Activated CD4-positive, CD25-positive, alpha-beta regulatory T cell (primary cell): Measurements from ENCODE around the gene CGREF1.
"Not testable (repeated sequence)": the region's sequence is repeated elsewhere in the genome, so short reads cannot be mapped to it uniquely, and the experiment has no call there.

Experiments used
- DNase-seq, 4 experiments: peaks; one replicate each; lab custom pipeline; 2025; lab: John Stamatoyannopoulos, UW

The CGREF1 gene

DNA sequence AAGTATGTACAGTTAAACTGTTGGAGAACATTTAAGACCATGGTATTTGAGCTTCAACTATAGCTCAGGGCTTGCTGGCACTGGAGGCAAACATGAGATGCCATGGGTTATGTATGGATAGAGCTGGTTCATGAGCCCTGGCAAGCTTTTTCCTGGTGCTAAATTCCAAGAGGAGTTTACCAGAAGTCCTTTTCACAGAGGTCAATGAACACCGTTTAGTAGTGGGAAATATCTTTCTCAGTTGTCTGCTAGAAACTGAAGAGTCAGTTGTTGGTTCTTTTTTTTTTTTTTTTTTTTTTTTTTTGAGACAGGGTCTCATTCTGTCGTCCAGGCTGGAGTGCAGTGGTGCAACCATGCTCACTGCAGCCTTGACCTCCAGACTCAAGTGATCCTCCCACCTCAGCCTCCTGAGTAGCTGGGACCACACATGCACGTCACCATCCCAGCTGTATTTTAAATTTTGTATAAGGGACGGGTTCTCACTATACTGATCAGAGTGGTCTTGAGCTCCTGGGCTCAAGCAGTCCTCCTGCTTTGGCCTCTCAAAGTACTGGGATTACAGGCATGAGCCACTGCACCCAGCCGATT, 31.0 kb downstream of the CGREF1 start:
- no peak for DNase-seq

DNA sequence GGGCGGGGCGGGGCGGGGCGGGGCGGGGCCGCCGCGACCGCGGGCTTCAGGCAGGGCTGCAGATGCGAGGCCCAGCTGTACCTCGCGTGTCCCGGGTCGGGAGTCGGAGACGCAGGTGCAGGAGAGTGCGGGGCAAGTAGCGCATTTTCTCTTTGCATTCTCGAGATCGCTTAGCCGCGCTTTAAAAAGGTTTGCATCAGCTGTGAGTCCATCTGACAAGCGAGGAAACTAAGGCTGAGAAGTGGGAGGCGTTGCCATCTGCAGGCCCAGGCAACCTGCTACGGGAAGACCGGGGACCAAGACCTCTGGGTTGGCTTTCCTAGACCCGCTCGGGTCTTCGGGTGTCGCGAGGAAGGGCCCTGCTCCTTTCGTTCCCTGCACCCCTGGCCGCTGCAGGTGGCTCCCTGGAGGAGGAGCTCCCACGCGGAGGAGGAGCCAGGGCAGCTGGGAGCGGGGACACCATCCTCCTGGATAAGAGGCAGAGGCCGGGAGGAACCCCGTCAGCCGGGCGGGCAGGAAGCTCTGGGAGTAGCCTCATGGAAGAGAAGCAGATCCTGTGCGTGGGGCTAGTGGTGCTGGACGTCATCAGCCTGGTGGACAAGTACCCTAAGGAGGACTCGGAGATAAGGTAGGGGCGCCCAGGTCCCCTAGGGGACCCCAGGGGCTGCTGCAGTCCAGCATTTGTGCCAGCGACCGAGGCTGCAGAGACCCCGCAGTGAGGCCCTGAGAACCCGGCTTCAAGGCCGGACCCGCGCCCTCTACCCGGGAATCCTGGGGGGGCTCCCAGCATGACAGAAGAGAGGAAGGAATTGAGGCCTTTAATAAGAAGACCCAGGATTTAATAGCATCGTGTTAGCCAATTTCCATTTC, 32.0 kb downstream of the CGREF1 start, which contains the start of gene KHK:
Gene KHK (plus strand): TSS at position 49 of the 870 bp plus-strand sequence. CDS start 488 bp downstream, at position 537.
- DNase-seq = no peak

DNA sequence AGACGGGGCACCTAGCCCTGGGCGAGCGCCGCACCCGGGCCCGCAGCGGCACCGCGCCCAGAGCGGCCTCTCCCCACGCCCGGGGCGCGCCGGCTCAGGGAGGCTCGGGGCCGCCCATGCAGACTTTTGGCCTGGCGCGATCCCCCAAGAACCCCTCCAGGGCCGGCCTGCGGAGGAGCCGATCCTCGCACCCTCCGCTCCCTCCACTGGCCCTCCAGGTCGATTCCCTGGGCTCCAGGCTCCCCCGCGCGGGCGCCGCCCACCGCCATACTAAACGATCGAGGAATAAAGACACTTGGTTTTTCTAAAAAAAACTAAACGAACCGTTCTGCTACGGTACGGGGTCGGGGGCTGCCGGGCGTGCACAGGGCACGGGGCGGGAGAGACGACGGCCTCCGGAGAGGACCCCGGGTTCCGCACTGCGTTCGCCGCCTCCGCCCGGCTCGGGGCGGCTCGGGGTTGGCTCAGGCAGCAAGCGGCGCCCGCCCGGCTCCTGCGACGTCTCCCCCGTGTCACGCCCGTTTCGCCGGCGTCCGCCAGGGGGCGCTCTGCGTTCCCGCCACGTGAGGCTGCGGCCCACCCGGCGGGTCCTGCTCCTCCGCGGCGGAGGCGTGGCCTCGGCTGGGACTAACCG, 32.7 kb downstream of the CGREF1 start:
- peak; percentile 95 to 99 (median 97) for DNase-seq

DNA sequence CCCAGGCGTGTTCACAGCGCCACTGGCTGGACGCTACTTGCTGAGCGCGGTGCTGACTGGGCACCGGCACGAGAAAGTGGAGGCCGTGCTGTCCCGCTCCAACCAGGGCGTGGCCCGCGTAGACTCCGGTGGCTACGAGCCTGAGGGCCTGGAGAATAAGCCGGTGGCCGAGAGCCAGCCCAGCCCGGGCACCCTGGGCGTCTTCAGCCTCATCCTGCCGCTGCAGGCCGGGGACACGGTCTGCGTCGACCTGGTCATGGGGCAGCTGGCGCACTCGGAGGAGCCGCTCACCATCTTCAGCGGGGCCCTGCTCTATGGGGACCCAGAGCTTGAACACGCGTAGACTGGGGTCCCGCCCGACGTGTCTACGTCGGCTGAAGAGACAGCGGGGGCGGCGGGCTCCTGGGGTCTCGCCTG, 33.2 kb downstream of the CGREF1 start:
- peak in 1 of 4 experiments; percentile 17 for DNase-seq

DNA sequence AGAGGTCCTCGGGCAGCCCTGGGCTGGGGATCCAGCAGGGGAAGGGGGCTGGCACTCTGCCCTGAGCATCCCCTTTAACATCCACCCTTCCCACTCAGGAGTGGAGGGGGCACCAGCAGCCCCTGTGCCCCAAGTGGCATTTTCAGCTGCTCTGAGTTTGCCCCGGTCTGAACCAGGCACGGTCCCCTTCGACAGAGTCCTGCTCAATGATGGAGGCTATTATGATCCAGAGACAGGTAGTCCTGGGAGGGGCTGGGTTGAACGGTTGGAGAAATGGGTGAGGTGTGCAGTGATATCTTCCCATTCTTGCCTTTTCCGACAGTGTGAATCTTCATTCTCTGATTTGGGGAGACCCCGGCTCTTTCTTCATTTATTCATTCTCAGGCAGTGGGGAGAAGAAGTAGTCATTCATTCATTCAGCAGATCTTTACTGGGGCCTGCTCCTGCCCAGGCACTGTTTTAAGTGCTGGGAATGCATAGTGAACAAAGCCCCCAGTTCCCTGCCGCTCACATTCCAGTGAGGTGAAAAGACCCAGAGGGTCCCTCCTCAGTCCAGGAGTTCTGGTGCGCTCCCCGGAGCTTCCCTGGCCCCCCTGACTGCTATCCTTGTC, 33.8 kb downstream of the CGREF1 start:
- no peak for DNase-seq

DNA sequence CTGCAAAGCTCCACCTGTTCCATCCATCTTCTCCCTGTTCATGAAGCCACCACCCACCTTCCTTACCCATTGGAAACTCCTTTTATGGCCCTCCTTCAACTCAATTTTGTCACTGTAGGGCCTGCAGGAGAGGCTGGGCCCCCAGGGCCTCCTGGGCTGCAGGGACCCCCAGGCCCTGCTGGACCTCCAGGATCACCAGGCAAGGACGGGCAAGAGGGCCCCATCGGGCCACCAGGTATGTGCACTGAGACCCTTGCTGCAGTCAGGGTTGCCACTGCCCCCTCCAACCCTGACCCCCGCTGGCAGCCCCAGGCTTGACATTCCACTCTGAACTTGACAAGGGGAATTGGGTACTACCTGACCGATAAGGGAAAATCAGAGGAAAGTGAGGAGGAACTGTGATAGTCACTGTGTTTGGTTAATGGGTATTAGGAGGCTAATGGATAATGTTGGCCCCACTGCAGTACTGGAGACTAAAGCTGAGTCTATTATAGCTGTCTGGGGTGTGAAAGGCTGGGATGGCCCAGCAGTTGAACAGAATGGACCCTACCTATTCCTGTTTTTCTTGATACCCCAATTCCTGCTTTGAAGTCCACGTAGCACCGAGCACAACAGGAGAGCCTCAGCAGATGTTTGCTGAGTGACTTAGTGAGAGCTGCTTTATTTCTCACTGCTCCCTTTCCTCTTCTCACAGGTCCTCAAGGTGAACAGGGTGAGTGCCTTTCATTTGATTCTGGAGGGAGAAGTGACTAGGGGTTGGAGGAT, 34.4 kb downstream of the CGREF1 start:
- no peak for DNase-seq

DNA sequence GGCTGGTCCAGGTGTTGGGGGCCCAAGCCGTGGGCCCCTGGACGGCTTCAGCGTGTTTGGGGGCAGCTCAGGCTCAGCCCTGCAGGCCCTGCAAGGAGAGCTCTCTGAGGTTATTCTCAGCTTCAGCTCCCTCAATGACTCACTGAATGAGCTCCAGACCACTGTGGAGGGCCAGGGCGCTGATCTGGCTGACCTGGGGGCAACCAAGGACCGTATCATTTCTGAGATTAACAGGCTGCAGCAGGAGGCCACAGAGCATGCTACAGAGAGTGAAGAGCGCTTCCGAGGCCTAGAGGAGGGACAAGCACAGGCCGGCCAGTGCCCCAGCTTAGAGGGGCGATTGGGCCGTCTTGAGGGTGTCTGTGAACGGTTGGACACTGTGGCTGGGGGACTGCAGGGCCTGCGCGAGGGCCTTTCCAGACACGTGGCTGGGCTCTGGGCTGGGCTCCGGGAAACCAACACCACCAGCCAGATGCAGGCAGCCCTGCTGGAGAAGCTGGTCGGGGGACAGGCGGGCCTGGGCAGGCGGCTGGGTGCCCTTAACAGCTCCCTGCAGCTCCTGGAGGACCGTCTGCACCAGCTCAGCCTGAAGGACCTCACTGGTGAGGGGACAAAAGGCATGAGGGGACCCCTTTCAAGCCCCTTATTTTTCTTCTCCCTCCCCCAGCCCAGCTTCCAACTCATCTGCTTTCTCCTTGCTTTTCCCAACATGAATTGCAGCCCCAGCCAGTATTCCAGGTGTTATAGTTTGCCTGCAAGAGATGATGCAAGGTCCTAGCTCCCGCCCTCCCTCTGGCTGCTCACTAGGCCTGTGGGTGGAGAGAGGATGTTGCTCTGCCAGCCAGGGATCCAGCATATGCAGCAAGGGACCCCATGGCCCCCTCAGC, 35.3 kb downstream of the CGREF1 start:
- no peak for DNase-seq

DNA sequence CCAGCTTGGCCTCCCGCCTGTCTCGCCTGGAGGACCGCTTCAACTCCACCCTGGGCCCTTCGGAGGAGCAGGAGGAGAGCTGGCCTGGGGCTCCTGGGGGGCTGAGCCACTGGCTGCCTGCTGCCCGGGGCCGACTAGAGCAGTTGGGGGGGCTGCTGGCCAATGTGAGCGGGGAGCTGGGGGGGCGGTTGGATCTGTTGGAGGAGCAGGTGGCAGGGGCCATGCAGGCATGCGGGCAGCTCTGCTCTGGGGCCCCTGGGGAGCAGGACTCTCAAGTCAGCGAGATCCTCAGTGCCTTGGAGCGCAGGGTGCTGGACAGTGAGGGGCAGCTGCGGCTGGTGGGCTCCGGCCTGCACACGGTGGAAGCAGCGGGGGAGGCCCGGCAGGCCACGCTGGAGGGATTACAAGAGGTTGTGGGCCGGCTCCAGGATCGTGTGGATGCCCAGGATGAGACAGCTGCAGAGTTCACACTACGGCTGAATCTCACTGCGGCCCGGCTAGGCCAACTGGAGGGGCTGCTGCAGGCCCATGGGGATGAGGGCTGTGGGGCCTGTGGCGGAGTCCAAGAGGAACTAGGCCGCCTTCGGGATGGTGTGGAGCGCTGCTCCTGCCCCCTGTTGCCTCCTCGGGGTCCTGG, 36.0 kb downstream of the CGREF1 start:
- no peak for DNase-seq

DNA sequence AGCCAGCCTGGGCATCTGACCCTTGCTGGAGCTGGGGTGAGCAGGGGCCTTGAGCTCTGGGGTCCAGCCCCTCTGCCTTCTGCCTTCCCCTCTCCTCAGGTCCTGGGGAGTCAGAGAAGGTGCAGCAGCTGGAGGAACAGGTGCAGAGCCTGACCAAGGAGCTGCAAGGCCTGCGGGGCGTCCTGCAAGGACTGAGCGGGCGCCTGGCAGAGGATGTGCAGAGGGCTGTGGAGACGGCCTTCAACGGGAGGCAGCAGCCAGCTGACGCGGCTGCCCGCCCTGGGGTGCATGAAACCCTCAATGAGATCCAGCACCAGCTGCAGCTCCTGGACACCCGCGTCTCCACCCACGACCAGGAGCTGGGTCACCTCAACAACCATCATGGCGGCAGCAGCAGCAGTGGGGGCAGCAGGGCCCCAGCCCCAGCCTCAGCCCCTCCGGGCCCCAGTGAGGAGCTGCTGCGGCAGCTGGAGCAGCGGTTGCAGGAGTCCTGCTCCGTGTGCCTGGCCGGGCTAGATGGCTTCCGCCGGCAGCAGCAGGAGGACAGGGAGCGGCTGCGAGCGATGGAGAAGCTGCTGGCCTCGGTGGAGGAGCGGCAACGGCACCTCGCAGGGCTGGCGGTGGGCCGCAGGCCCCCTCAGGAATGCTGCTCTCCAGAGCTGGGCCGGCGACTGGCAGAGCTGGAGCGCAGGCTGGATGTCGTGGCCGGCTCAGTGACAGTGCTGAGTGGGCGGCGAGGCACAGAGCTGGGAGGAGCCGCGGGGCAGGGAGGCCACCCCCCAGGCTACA, 36.8 kb downstream of the CGREF1 start:
- DNase-seq = no peak

DNA sequence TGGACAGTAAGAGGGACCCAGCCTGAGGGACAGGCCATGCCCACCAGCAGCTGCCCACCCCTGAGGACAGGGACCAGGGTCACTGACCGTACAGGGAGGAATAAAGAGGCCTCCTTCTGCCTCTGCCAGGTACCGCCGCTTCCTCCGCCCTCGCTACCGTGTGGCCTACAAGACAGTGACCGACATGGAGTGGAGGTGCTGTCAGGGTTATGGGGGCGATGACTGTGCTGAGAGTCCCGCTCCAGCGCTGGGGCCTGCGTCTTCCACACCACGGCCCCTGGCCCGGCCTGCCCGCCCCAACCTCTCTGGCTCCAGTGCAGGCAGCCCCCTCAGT, 38.4 kb downstream of the CGREF1 start:
- DNase-seq = no peak

DNA sequence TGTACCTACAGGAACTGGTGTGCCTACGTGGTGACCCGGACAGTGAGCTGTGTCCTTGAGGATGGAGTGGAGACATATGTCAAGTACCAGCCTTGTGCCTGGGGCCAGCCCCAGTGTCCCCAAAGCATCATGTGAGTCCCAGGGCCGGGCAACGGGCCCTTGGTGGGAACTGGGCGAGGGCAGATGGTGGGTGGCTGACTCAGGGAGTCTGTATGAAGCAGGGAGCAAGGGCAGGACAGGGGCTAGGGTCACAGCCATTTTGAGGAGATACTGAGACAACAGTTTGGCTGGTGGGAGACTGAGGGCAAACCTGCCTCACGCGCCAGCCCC, 38.8 kb downstream of the CGREF1 start:
- no peak for DNase-seq

DNA sequence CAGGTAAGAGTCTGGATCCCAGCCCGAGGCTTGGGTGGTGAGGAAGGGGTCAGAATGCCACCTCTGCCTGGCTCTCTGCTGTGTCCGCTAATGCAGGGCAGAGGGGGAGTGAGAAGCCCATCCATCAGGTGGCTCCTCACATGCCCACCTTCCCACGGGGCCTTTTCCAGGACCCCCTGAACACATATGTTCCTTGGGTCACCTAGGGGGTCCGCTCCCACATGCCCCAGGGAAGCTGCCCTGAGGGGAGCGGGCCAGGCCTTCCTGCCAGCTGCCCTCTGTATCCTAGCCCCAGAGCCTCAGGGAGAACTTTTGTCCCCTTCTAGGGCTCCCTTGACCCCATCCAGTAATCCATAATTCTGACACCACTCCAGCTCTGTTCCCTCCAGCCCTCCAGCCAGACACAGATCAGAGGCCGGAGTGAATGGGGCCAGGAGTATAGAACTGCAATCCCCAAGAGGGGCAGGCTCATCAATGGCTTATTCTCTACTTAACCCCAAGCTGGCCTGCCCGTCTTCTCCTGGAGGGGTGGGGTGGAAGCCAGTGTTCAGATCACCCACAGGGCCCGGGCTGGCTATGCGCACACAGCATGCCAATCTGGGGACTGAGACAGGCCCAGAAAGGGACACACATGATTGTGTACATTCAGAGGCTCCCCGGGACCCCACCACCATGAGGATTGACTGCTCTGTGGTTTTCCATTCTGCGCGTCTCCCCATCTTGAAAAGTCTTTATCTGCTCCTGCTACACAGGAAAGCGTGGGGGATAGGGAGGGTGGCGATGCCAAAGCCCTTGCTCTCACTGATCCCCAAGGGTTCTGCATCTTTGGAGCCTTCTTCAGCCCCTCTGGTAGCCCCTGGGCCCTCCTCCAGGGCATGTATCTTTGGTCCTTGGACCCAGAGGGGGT, 39.4 kb downstream of the CGREF1 start:
- DNase-seq = no peak

DNA sequence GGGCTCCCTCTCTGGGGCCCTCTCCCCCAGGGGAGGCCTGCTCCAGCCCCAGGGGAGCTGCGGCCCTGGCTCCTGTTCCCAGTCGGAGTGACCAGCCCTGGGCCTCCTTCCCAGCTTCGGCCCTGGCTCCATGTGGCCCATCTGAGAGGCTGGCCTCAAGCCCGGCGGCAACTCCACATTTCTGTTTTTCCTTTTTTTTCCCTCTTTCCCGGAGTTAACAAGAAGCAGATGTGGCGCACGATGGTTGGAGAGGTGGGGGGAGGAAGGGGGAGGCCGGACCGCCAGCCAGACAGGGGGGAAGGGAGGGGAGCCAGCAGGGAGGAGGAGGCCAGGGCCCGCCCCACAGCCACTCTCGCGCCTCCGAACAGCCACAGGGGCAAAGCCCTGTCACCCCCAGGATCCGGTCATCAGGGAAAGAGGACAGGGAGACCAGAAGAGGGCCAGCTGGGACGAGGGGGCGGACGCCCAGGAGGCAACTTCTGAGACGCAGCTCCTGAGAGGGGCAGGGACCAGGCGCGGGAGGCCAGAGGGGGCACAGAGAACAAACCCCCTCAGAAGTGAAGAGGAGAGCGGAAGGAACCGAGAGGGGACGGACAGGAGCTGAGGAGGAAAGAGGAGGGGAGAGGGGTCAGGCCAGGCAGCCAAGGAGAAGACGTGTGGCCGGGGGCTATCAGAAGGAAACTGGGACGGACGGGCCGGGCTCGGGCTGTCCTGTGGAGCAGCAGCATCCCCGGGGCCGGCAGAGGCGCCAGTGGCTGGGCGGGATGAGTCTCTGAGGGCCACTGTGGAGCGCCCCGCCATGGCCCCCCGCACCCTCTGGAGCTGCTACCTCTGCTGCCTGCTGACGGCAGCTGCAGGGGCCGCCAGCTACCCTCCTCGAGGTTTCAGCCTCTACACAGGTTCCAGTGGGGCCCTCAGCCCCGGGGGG, 40.4 kb downstream of the CGREF1 start, which contains the start of gene EMILIN1:
Gene EMILIN1 (plus strand): TSS at position 349 of the 928 bp plus-strand sequence. CDS start 451 bp downstream, at position 800.
- no peak for DNase-seq

DNA sequence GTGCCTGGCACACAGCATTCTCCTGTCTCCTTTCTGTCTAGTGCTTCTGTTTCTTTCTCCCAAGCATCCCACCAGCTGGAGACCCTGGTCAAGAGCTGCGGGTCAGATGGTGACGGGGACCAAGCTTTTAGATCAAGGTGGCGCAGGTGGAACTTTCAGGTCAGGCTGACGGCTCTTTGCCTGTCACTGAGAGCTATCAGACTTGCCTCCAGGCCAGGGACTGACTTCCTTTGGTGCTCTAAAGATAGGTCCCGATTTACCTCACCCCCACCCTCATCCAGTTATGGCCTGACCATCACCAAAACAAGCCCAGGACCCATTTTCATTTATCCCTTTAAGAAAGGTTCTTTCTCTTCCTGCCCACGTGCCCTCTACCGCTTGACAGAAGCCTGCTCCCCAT, 41.7 kb downstream of the CGREF1 start:
- no peak for DNase-seq

DNA sequence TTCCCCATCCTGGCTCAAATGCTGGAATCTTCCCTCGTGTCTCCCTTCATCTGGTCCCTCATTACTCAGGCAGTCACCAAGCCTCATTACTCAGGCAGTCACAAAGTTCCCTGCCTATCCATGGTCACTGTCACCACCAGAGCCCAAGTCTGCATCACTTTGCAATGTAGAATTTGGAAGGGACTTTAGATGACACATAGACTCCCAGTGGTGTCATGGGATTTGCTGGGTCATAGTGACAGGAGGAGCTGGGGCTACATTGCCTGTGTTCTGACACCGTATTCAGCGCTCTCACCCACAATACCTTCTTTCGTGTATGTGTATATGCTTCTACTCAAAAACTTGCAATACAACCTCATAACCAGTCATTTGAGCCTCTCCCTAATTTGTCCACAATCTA, 42.6 kb downstream of the CGREF1 start:
- DNase-seq = no peak

DNA sequence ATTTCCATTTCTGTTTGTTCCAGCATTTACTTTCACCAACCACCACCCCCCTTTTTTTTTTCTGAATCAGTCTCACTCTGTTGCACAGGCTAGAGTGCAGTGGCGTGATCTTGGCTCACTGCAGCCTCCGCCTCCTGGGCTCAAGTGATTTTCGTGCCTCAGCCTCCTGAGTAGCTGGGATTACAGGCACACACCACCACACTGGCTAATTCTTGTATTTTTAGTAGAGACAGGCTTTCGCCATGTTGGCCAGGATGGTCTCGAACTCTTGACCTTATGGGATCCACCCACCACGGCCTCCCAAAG, 43.4 kb downstream of the CGREF1 start:
- not testable (repeated sequence) for DNase-seq

DNA sequence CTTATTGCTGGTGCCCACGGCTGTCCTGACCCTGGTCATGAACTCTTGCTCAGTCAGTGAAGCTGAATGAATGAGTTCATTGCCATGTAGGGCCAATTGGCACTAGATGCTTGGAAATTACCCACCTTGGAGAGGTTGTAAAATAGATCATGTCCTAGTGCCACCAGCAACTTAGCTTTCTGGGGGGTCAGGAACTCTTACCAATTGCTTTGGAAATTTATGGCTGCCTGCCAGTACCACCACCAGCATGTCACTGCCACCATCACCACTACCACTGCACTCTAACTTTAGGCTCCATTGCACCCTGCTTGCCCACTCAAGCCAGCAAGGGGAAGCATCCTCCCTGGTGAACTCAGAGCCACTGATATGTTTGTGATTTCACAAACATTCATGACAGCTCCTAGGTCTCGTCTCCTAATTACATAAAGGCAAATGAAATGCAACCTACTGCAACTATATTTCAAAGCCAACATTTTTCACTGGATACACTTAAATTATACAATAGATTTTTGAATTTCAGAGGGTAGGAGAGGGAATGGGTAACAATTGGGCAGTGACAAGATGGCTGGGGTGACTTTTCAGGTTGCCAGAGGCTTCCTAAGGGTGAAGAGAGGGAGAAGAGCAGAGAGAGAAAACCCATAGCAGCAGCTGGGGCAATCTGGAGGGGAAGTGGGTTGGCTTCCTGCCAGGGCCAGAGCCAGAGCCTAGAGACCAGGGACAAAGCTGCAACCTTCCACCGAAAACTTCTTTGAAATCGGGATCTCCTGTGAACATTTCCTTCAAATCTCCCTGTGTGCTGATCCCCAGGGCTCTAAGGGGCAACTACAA, 44.0 kb downstream of the CGREF1 start:
- DNase-seq = peak in 1 of 4 experiments; percentile 34
